ENCODE measurements around the gene GPR179. TPM values are rescaled to one million over a fixed set of nuclear protein-coding genes. Genes with fewer than 3 reads are reported as not detected.

GPR179 gene
- total RNA-seq, 2 experiments from 2014 or later = 0.32 to 1.1 TPM

- POLR2A ChIA-PET = no interaction called here
- no TSS peak for BruUV-seq (replicated peaks)
- 0 out of 2 replicates have a peak, but pooled peaks cover 17% of the 10 kb centered on the region for H4K20me1 ChIP-seq (ENCODE audit: insufficient read depth, low read length)
- intact Hi-C loops (cut with micrococcal nuclease; ENCODE audit: unreplicated experiment) = no loop called here
- peaks cover 35% of the 10 kb centered on the region for H3K4me1 ChIP-seq (ENCODE audit: insufficient read depth, low read length, poor library complexity, severe bottlenecking)
- CTCF ChIA-PET (ENCODE audit: unreplicated experiment) = no interaction called here
- TF ChIP-seq EZH2phosphoT487 (IDR thresholded peaks at IDR 0.05; ENCODE audit: borderline replicate concordance, low read depth, low read length) (no peak), CTCF (conservative IDR thresholded peaks at IDR 0.05; ENCODE audit: low read length) (no peak)
- no peaks in the 10 kb centered on the region for H3K9me3 ChIP-seq (ENCODE audit: low read length)
- H3K27ac ChIP-seq (ENCODE audit: low read depth, low read length, poor library complexity, severe bottlenecking) = no peak overlapping the region
- H3K4me3 ChIP-seq (ENCODE audit: low read depth, low read length, poor library complexity, severe bottlenecking) = no peak overlapping the region
- peak overlapping the region; percentile 5; the same call in 1 of the 2 replicates for H3K4me2 ChIP-seq (ENCODE audit: low read length)
- peaks cover 12% of the 10 kb centered on the region; the same call in 1 of the 2 replicates for H3K36me3 ChIP-seq (ENCODE audit: insufficient read depth, low read length)
- H3K79me2 ChIP-seq (ENCODE audit: insufficient read depth, low read depth, low read length) = peaks cover 15% of the 10 kb centered on the region; the same call in 1 of the 2 replicates
- no peaks in the 10 kb centered on the region for H3K9me2 ChIP-seq (ENCODE audit: insufficient read depth, low read length)
- H2AFZ ChIP-seq (ENCODE audit: low read length) = no peak overlapping the region
- DNase-seq (ENCODE audit: low spot score) = no peak
Observed at GRCh38 chr17:38357486-38358123, 13.8 kb upstream of the GPR179 start.

- Histone ChIP-seq H4K20me1 (ENCODE audit: insufficient read depth, low read length) (0 out of 2 replicates have a peak, but pooled peaks cover 17% of the 10 kb centered on the region), H3K27ac (ENCODE audit: low read depth, low read length, poor library complexity, severe bottlenecking) (no peak overlapping the region), H3K79me2 (ENCODE audit: insufficient read depth, low read depth, low read length) (peaks cover 15% of the 10 kb centered on the region; the same call in 1 of the 2 replicates), H3K9me2 (ENCODE audit: insufficient read depth, low read length) (no peaks in the 10 kb centered on the region), H3K4me1 (ENCODE audit: insufficient read depth, low read length, poor library complexity, severe bottlenecking) (peaks cover 48% of the 10 kb centered on the region), H3K36me3 (ENCODE audit: insufficient read depth, low read length) (no peaks in the 10 kb centered on the region), H3K9me3 (ENCODE audit: low read length) (no peaks in the 10 kb centered on the region), H2AFZ (ENCODE audit: low read length) (no peak overlapping the region), H3K4me2 (ENCODE audit: low read length) (peak overlapping the region; percentile 89; the same call in 1 of the 2 replicates), H3K4me3 (ENCODE audit: low read depth, low read length, poor library complexity, severe bottlenecking) (no peak overlapping the region)
- CTCF ChIA-PET (ENCODE audit: unreplicated experiment) = interaction anchor here (0.8 to 1.5 kb wide), 2 partner anchors 56 to 59 kb away, joined by 3 to 4 read pairs; no protein-coding TSS in a partner anchor
- DNase-seq (ENCODE audit: low spot score) = no peak
- TF ChIP-seq CTCF (conservative IDR thresholded peaks at IDR 0.05; ENCODE audit: low read length) = no peak
- no peak for TF ChIP-seq EZH2phosphoT487 (IDR thresholded peaks at IDR 0.05; ENCODE audit: borderline replicate concordance, low read depth, low read length)
- POLR2A ChIA-PET = interaction anchor here (0.6 to 5.3 kb wide), 6 partner anchors 11 to 59 kb away, joined by 3 to 38 read pairs (median 4); no protein-coding TSS in a partner anchor
- intact Hi-C loops (cut with micrococcal nuclease; ENCODE audit: unreplicated experiment) = no loop called here
- BruUV-seq (replicated peaks) = no TSS peak
Observed at GRCh38 chr17:38355251-38355650, 11.5 kb upstream of the GPR179 start.

GRCh38 chr17:38354466-38354865 lies 10.7 kb upstream of the GPR179 start:
- BruUV-seq (replicated peaks) = no TSS peak
- no peak for DNase-seq (ENCODE audit: low spot score)
- TF ChIP-seq CTCF (conservative IDR thresholded peaks at IDR 0.05; ENCODE audit: low read length) (no peak), EZH2phosphoT487 (IDR thresholded peaks at IDR 0.05; ENCODE audit: borderline replicate concordance, low read depth, low read length) (no peak)
- Histone ChIP-seq H3K9me3 (ENCODE audit: low read length) (no peaks in the 10 kb centered on the region), H3K79me2 (ENCODE audit: insufficient read depth, low read depth, low read length) (peaks cover 15% of the 10 kb centered on the region; the same call in 1 of the 2 replicates), H3K27ac (ENCODE audit: low read depth, low read length, poor library complexity, severe bottlenecking) (no peak overlapping the region), H3K4me1 (ENCODE audit: insufficient read depth, low read length, poor library complexity, severe bottlenecking) (peaks cover 55% of the 10 kb centered on the region), H3K4me2 (ENCODE audit: low read length) (peak overlapping the region; percentile 89), H3K4me3 (ENCODE audit: low read depth, low read length, poor library complexity, severe bottlenecking) (peak overlapping the region; percentile 89), H2AFZ (ENCODE audit: low read length) (no peak overlapping the region), H3K9me2 (ENCODE audit: insufficient read depth, low read length) (no peaks in the 10 kb centered on the region), H3K36me3 (ENCODE audit: insufficient read depth, low read length) (no peaks in the 10 kb centered on the region), H4K20me1 (ENCODE audit: insufficient read depth, low read length) (0 out of 2 replicates have a peak, but pooled peaks cover 17% of the 10 kb centered on the region)
- intact Hi-C loops (cut with micrococcal nuclease; ENCODE audit: unreplicated experiment) = loop anchor here (5.0 kb wide), 1 partner anchor 138 kb away; no protein-coding TSS in a partner anchor
- POLR2A ChIA-PET = interaction anchor here (0.6 to 5.3 kb wide), 6 partner anchors 9 to 62 kb away, joined by 3 to 38 read pairs (median 4); no protein-coding TSS in a partner anchor
- CTCF ChIA-PET (ENCODE audit: unreplicated experiment) = interaction anchor here (0.6 to 1.5 kb wide), 3 partner anchors 22 to 60 kb away, joined by 3 to 4 read pairs (median 4); no protein-coding TSS in a partner anchor

Data from OCI-LY7 (cell line).